Memory B cell (primary cell): ENCODE results near the gene SMPD2.
A peak's percentile ranks its signal among the peaks of the same experiment; 100 is the strongest.

Source experiments
- ATAC-seq: fragments of 150-1000 bp; cut with Tn5 transposase; 2 replicates; pipeline ENCODE4 v1.10.0; 2021; ENCODE audit warnings: low read depth, mild to moderate bottlenecking, moderate library complexity
- DNase-seq, 2 donors: peaks; one replicate each; pipeline ENCODE4 v3.0.0; 2022; ENCODE audit warnings: low spot score in 2 of 2
- H3K27ac Mint-ChIP-seq: one replicate; pipeline ENCODE4 v1.8.0; 2022; ENCODE audit warnings: mild to moderate bottlenecking, moderate library complexity, mixed read lengths
- H3K27me3 Mint-ChIP-seq: one replicate; pipeline ENCODE4 v1.8.0; 2022; ENCODE audit warnings: mixed read lengths
- H3K36me3 Mint-ChIP-seq: one replicate; pipeline ENCODE4 v1.8.0; 2022; ENCODE audit warnings: mild to moderate bottlenecking, mixed read lengths
- H3K4me1 Mint-ChIP-seq: one replicate; pipeline ENCODE4 v1.8.0; 2022; ENCODE audit warnings: mixed read lengths
- H3K4me3 Mint-ChIP-seq: one replicate; pipeline ENCODE4 v1.8.0; 2022; ENCODE audit warnings: mild to moderate bottlenecking, moderate library complexity, mixed read lengths
- H3K9me3 Mint-ChIP-seq: one replicate; pipeline ENCODE4 v1.8.0; 2022; ENCODE audit warnings: mixed read lengths

SMPD2 gene

DNA sequence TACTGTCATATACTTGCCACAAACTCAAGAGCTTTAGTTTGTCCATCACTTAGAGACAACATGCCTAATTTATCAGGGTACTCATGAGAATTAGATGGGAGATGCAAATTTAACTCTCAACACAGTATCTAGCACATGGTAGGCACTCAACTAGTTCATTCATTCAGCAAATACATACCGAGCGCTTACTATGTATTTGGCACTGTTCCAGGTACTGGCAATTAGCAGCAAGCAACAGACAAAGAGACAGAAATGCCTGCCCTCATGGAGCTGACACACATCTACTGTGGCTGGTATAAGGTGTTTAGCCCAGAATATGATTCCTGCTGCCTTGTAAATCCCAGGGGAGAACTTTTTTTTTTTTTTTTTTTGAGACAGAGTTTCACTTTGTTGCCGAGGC is 10.3 kb downstream of the SMPD2 start:
- no peaks in the 10 kb centered on the region for H3K9me3 Mint-ChIP-seq
- H3K27ac Mint-ChIP-seq, result peak overlapping the region; percentile 60
- H3K4me3 Mint-ChIP-seq, result peak overlapping the region; percentile 5
- peaks cover 42% of the 10 kb centered on the region for H3K4me1 Mint-ChIP-seq
- peaks cover 12% of the 10 kb centered on the region for H3K36me3 Mint-ChIP-seq
- no peaks in the 10 kb centered on the region for H3K27me3 Mint-ChIP-seq
- ATAC-seq, result no peak
- DNase-seq, result no peak

DNA sequence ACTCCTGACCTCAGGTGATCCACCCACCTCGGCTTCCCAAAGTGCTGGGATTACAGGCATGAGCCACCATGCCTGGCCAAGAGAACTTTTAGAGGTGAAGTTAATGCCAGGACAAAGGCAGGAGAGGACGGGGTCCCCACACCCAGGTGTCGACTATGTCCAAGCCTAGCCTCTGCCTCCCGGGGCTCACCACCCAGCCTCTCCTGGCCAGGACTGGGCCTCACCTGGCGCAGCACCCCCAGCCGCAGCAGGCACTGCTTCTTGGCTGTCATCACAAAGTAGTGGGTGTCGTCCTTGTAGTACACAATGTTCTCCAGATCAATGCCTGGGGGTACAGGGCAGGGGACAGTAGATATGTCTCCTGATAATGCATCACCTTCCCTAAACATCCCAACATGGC is 10.9 kb downstream of the SMPD2 start:
- Mint-ChIP-seq H3K27ac (peak overlapping the region; percentile 100), H3K4me3 (no peak overlapping the region), H3K4me1 (peaks cover 45% of the 10 kb centered on the region), H3K36me3 (peaks cover 12% of the 10 kb centered on the region), H3K27me3 (no peaks in the 10 kb centered on the region), H3K9me3 (no peaks in the 10 kb centered on the region)
- no peak for ATAC-seq
- DNase-seq, result no peak

DNA sequence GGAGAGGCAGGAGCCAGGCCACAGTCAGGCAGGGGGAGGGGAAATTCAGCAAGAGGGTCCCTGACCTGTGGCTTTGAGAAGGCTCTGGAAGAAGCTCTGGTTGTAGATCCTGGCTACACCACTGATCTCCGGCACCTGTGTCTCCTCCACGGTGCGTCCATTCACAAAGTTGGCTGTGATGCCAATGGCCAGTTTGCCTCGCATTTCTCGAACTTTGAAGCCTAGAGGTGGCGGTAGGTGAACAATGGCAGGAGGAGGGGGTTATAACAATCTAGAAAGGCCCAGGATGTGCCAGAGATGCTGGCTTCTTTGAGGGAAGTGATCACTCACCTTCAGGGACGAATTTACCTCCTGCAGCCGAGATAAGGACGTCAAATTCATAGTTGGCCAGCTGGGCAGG is 11.7 kb downstream of the SMPD2 start:
- no peaks in the 10 kb centered on the region for H3K9me3 Mint-ChIP-seq

DNA sequence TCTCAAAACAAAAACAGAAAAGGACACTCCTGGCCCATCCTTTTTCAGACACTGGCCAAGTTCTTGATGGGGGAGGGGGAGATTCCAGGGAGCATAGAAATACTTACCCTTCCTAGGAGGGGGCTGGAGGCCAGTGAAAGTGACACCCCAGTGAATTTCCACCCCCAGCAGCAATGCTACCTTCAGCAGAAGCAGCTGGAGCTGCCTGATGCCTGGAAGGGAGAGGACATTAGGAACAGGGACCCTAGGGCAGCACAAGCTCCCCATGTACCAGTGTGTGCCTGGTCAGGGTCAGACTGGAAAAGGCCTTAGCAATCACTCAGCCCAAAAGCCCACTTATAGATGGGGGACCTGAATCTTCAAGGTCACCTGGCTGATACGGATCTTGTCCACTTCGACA is 12.6 kb downstream of the SMPD2 start:
- H3K27ac Mint-ChIP-seq, result peak overlapping the region; percentile 100
- H3K27me3 Mint-ChIP-seq, result no peaks in the 10 kb centered on the region
- H3K36me3 Mint-ChIP-seq, result peaks cover 9% of the 10 kb centered on the region
- no peaks in the 10 kb centered on the region for H3K9me3 Mint-ChIP-seq
- no peak overlapping the region for H3K4me3 Mint-ChIP-seq
- ATAC-seq (no peak), DNase-seq (no peak)
- H3K4me1 Mint-ChIP-seq, result peaks cover 46% of the 10 kb centered on the region

More for the DNA sequence above, 11.7 kb downstream of the SMPD2 start:
- Mint-ChIP-seq H3K27ac (peak overlapping the region; percentile 100), H3K27me3 (no peaks in the 10 kb centered on the region), H3K4me1 (peaks cover 50% of the 10 kb centered on the region), H3K4me3 (peak overlapping the region; percentile 11), H3K36me3 (peaks cover 9% of the 10 kb centered on the region)
- DNase-seq (no peak), ATAC-seq (no peak)

DNA sequence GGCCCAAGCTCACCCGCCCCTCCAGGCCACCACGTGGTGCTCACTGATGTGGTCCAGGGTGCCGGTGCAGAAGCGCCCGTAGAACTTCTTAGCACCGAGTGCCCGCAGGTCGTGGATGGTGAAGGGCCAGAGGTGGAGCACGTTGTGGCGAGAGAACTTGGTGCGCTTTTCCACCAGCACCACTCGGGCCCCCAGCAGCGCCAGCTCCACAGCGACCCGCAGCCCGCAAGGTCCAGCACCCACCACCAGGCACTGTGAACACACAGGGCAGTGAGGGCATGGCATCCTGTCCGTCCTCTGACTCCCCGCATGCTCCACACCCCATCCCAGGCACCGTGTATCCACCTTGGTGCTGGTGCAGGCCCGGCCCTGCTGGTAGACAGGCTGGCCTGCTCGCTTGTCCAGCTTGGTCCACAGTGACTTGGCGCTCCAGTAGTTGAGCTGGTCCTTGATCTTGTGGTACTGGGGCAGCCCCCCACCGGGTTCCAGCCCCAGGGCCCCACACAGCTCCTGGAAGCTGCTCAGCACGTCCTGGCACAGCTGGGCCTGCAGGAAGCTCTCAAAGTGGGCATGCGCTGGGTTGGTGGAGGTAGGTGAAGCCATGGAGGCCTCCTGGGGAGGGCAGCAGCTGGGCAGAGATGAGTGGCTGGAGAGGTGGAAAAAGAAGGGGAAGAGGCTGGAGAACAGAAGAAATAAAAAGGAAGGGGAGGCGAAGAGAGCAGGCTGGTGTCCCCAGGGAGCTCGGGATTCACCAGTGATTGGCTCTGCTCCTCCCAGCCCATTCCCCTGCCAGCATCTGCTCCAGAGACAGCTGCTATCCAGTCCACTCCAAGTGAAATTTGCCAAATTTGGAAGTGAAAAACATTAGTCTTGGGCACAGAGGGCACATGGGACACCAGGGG is 13.3 kb downstream of the SMPD2 start:
- H3K9me3 Mint-ChIP-seq, result no peaks in the 10 kb centered on the region
- peaks cover 47% of the 10 kb centered on the region for H3K4me1 Mint-ChIP-seq
- DNase-seq (no peak), ATAC-seq (no peak)
- H3K36me3 Mint-ChIP-seq, result peaks cover 9% of the 10 kb centered on the region
- peak overlapping the region; percentile 100 for H3K27ac Mint-ChIP-seq
- no peaks in the 10 kb centered on the region for H3K27me3 Mint-ChIP-seq
- peak overlapping the region; percentile 99 for H3K4me3 Mint-ChIP-seq

DNA sequence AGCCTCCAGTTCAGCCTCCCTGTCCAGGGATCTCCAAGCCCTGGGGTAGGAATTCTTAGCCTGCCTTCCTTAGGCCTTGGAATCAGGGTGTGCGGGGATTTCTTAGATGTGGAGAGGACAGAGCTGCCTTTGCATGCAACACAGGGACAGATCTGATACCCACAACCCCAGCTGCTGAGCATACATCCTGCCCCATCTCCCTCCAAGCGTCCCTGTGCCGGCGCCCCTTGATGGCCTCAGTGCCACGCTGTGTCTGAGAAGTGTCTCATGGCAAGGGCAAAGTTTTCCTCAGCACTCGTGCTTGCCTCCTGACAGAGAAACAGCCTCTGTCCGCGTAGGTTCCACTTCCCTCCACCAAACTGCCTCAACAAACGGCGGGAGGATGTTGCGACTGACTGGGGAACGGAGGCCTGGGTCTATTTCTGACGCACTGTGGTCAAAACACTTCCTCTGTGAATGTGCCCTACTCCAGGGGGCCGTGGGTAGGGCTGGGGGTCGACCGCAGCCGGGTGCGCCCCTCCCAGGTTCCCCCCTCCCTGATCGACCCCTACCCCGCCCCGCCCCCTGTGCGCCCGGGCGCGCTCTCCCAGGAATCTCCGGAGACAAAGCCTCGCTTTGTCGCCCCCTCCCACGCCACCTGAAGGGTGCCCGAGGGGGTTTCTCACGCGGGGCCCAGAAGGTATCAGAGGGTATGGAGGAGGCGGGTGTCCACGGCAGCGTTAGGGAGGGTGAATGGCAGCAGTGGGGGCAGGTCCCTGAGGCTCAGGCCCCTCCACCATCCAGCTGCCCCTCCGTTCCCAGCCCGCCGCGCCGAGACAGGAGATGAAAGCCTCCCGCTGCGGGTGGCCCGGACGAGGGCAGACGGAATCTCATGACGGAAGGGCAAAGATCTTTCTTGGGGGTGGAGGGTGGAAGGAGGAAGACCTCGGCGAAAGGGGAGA is 14.2 kb downstream of the SMPD2 start:
- peak; percentile 61 for ATAC-seq
- peak overlapping the region; percentile 99 for H3K4me3 Mint-ChIP-seq
- no peaks in the 10 kb centered on the region for H3K27me3 Mint-ChIP-seq
- no peaks in the 10 kb centered on the region for H3K9me3 Mint-ChIP-seq
- peak; percentile 82 to 87 for DNase-seq
- H3K36me3 Mint-ChIP-seq, result peaks cover 8% of the 10 kb centered on the region
- peak overlapping the region; percentile 100 for H3K27ac Mint-ChIP-seq
- H3K4me1 Mint-ChIP-seq, result peaks cover 48% of the 10 kb centered on the region

DNA sequence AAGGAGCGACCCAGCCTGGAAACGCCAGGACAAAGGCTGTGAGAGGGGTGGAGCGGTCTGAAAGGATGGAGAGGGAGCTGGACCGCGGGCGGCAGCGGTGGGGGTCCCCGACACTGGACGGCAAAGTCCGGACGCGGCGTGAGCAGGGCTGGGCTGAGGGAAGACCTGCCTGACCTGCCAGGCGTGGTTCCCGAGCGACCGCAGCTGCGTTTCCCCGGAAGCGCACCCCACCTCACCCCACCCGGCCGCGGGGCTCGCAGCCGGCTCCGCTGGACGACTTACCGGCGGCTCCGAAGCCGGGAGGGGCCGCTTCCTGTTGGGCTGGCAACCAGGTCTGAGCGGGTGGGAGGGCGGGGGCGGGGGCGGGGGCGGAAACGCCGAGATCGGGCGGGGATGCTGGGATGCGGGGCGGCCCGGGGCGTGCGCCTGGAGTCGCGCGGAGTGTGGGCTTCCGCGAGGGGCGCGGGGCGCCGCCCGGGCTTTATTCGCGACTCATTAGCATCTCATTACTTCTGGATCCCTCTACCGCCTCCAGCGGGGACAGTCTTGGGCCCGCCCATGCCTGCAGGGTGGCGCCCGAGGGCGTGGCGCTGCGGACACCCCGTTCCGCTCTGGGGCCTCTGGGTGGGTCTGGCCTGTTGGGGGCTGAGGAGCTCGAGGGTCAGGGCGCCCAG is 15.1 kb downstream of the SMPD2 start, which contains the start of gene MICAL1:
MICAL1 (minus strand) TSS at position 336 of the 674 bp plus-strand sequence. CDS start 1,576 bp downstream, outside the sequence.
- DNase-seq (peak; percentile 80 to 87), ATAC-seq (peak; percentile 61)
- peaks cover 7% of the 10 kb centered on the region for H3K36me3 Mint-ChIP-seq
- peaks cover 43% of the 10 kb centered on the region for H3K4me1 Mint-ChIP-seq
- peak within 1 kb of the TSS; percentile 99 for H3K4me3 Mint-ChIP-seq
- peak within 1 kb of the TSS; percentile 100 for H3K27ac Mint-ChIP-seq
- H3K27me3 Mint-ChIP-seq, result no peaks in the 10 kb centered on the region
- no peaks in the 10 kb centered on the region for H3K9me3 Mint-ChIP-seq

DNA sequence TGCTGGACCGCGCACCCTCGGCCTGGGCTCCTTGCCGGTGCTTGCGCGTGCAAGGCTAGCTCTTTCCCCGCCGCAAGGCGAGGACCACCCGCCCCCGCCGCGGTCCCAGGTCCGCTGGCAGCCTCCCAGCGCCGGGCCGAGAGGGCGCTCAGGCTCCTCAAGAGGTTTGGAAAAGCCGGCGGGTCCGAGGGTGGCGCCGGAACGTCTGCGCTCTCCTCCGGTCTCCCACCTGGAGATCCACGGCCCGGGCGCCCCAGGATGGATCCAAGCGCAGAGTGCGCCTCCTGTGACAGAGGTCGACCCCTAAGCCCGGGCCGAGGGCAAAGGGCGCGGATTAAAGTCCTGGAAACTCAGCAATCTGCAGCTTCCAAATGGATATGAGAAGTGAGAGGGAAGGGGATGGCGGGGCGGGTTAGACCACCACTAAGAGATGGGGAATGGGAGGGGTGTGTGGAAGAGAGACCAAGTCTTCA is 15.6 kb downstream of the SMPD2 start:
- no peak for ATAC-seq

DNA sequence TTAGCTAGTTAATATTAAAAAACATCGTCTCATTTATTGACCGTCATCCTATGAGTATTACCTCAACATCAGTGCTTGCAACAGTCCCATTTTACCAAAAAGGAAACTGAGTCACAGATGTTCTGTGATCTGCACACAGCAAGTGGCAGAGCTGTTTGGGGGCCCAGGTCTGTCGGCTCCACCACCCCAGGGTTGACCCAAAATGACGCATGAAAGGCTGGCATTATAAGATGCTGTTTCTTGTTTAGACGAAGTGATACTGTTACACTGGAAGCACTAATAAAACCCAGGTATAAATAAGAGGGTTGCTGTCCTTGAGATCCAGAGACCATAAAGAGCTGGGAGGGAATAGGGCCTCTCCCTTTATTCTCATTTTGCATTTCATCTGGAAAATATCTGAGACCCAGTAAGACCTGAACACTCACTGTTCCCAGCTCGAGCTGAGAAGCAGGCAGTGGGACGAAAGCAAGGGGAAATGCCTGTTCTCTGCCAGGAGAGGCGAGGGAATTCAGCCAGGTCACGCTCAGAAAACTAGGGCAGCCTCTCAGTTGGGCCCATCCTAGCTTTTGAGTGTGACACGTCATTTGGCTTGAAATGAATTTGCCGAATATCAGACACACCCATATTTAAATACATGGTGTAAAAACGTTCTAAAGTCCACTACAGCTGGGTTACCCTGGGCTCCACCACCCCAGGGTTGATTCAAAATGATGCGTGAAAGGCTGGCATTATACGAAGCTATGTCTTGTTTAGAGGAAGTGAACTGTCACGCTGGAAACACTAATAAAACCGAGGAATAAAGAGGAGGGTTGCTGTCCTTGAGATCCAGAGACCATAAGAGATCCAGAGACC is 16.4 kb downstream of the SMPD2 start:
- H3K4me3 Mint-ChIP-seq, result peak overlapping the region; percentile 99
- H3K9me3 Mint-ChIP-seq, result no peaks in the 10 kb centered on the region
- DNase-seq (no peak), ATAC-seq (no peak)
- peaks cover 45% of the 10 kb centered on the region for H3K4me1 Mint-ChIP-seq
- H3K27ac Mint-ChIP-seq, result peak overlapping the region; percentile 100
- no peaks in the 10 kb centered on the region for H3K27me3 Mint-ChIP-seq
- H3K36me3 Mint-ChIP-seq, result peaks cover 7% of the 10 kb centered on the region

More for the DNA sequence above, 15.6 kb downstream of the SMPD2 start:
- Mint-ChIP-seq H3K27me3 (no peaks in the 10 kb centered on the region), H3K27ac (peak overlapping the region; percentile 100), H3K4me1 (peaks cover 43% of the 10 kb centered on the region), H3K9me3 (no peaks in the 10 kb centered on the region), H3K36me3 (peaks cover 6% of the 10 kb centered on the region), H3K4me3 (peak overlapping the region; percentile 99)
- no peak for DNase-seq

DNA sequence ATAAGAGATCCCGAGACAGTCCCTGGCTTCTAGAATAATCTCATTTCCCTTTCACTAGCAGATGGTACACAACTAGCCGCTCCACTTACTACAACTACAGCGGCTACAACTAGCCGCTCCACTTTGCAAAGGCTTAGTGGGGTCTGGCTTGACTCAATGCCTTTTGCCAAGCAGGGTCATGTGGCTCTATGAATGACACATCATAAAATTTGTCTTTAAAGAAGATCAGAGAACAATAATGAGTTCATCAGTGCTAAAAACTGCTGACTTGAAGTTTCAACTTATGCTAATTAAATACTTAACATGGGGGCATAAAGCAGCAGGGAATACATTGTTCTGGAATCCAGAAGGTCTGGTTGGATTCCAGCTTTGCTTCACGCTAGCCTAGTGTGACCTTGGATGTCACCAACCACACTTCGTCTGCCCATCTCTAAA is 17.1 kb downstream of the SMPD2 start:
- peaks cover 13% of the 10 kb centered on the region for H3K36me3 Mint-ChIP-seq
- H3K27me3 Mint-ChIP-seq, result no peaks in the 10 kb centered on the region
- peaks cover 46% of the 10 kb centered on the region for H3K4me1 Mint-ChIP-seq
- ATAC-seq, result no peak
- H3K9me3 Mint-ChIP-seq, result no peaks in the 10 kb centered on the region
- peak overlapping the region; percentile 100 for H3K27ac Mint-ChIP-seq
- no peak for DNase-seq
- H3K4me3 Mint-ChIP-seq, result peak overlapping the region; percentile 99

DNA sequence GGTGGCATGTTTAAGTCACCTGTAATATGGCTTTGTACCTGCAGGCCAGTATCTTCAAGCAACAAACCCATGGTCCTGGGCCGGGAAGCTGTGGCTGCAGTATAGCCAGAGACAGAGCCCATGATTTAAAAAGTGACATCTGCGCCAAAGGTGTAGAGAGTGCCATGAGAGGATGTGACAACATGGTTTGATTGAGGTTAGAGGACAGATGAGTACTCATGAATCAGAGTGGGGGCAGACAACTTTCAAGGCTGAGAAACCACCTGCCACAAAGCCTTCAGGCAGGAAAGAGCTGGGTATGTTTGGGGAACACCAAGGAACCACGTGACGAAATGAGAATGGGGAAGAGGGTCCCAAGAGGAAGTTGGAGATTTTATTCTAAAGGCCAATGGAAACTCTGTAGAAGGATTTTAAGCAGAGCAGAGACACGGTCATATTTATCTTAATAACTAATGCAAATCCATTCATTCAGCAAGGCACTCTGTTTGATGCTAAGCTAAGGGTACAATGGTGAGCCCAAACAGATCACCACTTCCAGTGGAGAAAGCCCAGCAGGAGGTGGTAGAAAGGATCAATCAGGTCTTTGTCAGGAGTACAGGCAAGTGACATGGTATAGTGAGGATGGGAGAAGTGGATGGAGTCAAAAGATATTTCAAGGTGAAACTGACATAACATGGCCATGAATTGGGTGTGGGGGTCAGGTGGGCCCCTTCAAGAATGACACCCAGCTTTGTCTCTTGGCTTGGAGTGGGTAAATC is 18.4 kb downstream of the SMPD2 start:
- H3K27me3 Mint-ChIP-seq, result no peaks in the 10 kb centered on the region

DNA sequence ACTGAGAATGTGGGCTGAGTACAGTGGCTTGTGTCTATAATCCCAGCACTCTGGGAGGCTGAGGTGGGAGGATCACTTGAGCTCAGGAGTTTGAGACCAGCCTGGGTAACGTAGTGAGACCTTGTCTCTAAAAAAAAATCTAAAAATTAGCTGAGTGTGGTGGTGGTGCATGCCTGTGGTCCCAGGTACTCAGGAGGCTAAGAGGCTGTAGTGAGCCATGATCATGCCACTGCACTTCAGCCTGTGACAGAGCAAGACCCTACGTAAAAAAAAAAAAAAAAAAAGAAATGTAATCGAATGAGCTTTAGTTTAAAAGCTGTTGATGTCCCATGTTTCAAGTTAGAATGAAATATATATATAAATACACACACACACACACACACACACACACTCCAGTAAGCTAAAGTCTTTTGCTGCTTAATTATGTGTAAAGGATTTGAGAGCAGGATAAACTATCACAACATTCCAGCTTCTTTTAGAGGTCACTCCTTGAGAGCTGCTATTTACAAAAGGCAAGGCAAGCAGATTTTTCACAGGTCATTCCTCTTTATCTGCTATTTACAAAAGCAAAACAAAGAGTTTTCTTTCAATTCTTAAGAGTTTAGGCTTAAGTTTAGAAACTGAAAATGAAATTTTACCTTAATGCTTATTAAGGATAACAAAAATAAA is 19.8 kb downstream of the SMPD2 start:
- peaks cover 17% of the 10 kb centered on the region for H3K36me3 Mint-ChIP-seq
- no peaks in the 10 kb centered on the region for H3K9me3 Mint-ChIP-seq
- H3K27ac Mint-ChIP-seq, result peak overlapping the region; percentile 100
- ATAC-seq (no peak), DNase-seq (no peak)
- no peaks in the 10 kb centered on the region for H3K27me3 Mint-ChIP-seq
- peaks cover 43% of the 10 kb centered on the region for H3K4me1 Mint-ChIP-seq
- no peak overlapping the region for H3K4me3 Mint-ChIP-seq

More for the DNA sequence above, 18.4 kb downstream of the SMPD2 start:
- peak overlapping the region; percentile 12 for H3K4me3 Mint-ChIP-seq
- H3K36me3 Mint-ChIP-seq, result peaks cover 15% of the 10 kb centered on the region
- H3K27ac Mint-ChIP-seq, result peak overlapping the region; percentile 100
- ATAC-seq, result peak; percentile 20
- H3K4me1 Mint-ChIP-seq, result peaks cover 43% of the 10 kb centered on the region
- peak in 1 of 2 donors; percentile 45 for DNase-seq
- no peaks in the 10 kb centered on the region for H3K9me3 Mint-ChIP-seq
